ENCODE results near the gene C3orf62.

The C3orf62 gene

GRCh38 chr3:49276475-49277382, at the start of gene C3orf62:
Gene C3orf62 (minus strand): TSS chr3:49277232. CDS start chr3:49276872, 360 bp downstream.
- 0 out of 2 replicates have a peak within 1 kb of the TSS, but pooled peaks have one; percentile 40 for H3K9ac ChIP-seq (ENCODE audit: low read depth, low read length)
- H3K9me3 ChIP-seq (ENCODE audit: control insufficient read depth, insufficient read depth, low read length) = no peaks in the 10 kb centered on the region
- H3K36me3 ChIP-seq (ENCODE audit: control insufficient read depth, insufficient read depth, low read length) = peaks cover 22% of the 10 kb centered on the region
- no peak within 1 kb of the TSS for H3K27ac ChIP-seq (ENCODE audit: low read depth, low read length)
- no peaks in the 10 kb centered on the region for H3K4me1 ChIP-seq (ENCODE audit: control insufficient read depth, insufficient read depth, low read length)
- H3K4me3 ChIP-seq (ENCODE audit: low read depth, low read length) = peak within 1 kb of the TSS; percentile 48
- no peaks in the 10 kb centered on the region for H3K27me3 ChIP-seq (ENCODE audit: control insufficient read depth, insufficient read depth, low read length)

- H3K27me3 ChIP-seq (ENCODE audit: control insufficient read depth, insufficient read depth, low read length) = no peaks in the 10 kb centered on the region
- peaks cover 67% of the 10 kb centered on the region for H3K36me3 ChIP-seq (ENCODE audit: control insufficient read depth, insufficient read depth, low read length)
Observed at GRCh38 chr3:49324768-49325167, 47.7 kb upstream of the C3orf62 start.

GRCh38 chr3:49316696-49317457, 39.8 kb upstream of the C3orf62 start:
- no peak overlapping the region for H3K27ac ChIP-seq (ENCODE audit: low read depth, low read length)
- no peak overlapping the region for H3K4me3 ChIP-seq (ENCODE audit: low read depth, low read length)
- H3K9ac ChIP-seq (ENCODE audit: low read depth, low read length) = no peak overlapping the region
- no peaks in the 10 kb centered on the region for H3K27me3 ChIP-seq (ENCODE audit: control insufficient read depth, insufficient read depth, low read length)
- H3K36me3 ChIP-seq (ENCODE audit: control insufficient read depth, insufficient read depth, low read length) = peaks cover 35% of the 10 kb centered on the region
- H3K9me3 ChIP-seq (ENCODE audit: control insufficient read depth, insufficient read depth, low read length) = no peaks in the 10 kb centered on the region
- H3K4me1 ChIP-seq (ENCODE audit: control insufficient read depth, insufficient read depth, low read length) = no peaks in the 10 kb centered on the region

More at GRCh38 chr3:49324768-49325167, 47.7 kb upstream of the C3orf62 start:
- Histone ChIP-seq H3K27ac (ENCODE audit: low read depth, low read length) (no peak overlapping the region), H3K9ac (ENCODE audit: low read depth, low read length) (no peak overlapping the region), H3K9me3 (ENCODE audit: control insufficient read depth, insufficient read depth, low read length) (no peaks in the 10 kb centered on the region), H3K4me3 (ENCODE audit: low read depth, low read length) (no peak overlapping the region), H3K4me1 (ENCODE audit: control insufficient read depth, insufficient read depth, low read length) (no peaks in the 10 kb centered on the region)

GRCh38 chr3:49313896-49314688, 37.1 kb upstream of the C3orf62 start:
- no peak overlapping the region for H3K27ac ChIP-seq (ENCODE audit: low read depth, low read length)
- H3K27me3 ChIP-seq (ENCODE audit: control insufficient read depth, insufficient read depth, low read length) = no peaks in the 10 kb centered on the region
- H3K9me3 ChIP-seq (ENCODE audit: control insufficient read depth, insufficient read depth, low read length) = no peaks in the 10 kb centered on the region
- no peaks in the 10 kb centered on the region for H3K4me1 ChIP-seq (ENCODE audit: control insufficient read depth, insufficient read depth, low read length)
- H3K9ac ChIP-seq (ENCODE audit: low read depth, low read length) = no peak overlapping the region
- no peak overlapping the region for H3K4me3 ChIP-seq (ENCODE audit: low read depth, low read length)
- H3K36me3 ChIP-seq (ENCODE audit: control insufficient read depth, insufficient read depth, low read length) = peaks cover 38% of the 10 kb centered on the region

- Histone ChIP-seq H3K27me3 (ENCODE audit: control insufficient read depth, insufficient read depth, low read length) (no peaks in the 10 kb centered on the region), H3K36me3 (ENCODE audit: control insufficient read depth, insufficient read depth, low read length) (peaks cover 35% of the 10 kb centered on the region), H3K9ac (ENCODE audit: low read depth, low read length) (no peak overlapping the region), H3K27ac (ENCODE audit: low read depth, low read length) (no peak overlapping the region), H3K9me3 (ENCODE audit: control insufficient read depth, insufficient read depth, low read length) (no peaks in the 10 kb centered on the region), H3K4me3 (ENCODE audit: low read depth, low read length) (no peak overlapping the region), H3K4me1 (ENCODE audit: control insufficient read depth, insufficient read depth, low read length) (no peaks in the 10 kb centered on the region)
Observed at GRCh38 chr3:49311283-49311682, 34.3 kb upstream of the C3orf62 start.

GRCh38 chr3:49310677-49311076, 33.6 kb upstream of the C3orf62 start:
- Histone ChIP-seq H3K9ac (ENCODE audit: low read depth, low read length) (no peak overlapping the region), H3K27me3 (ENCODE audit: control insufficient read depth, insufficient read depth, low read length) (no peaks in the 10 kb centered on the region), H3K36me3 (ENCODE audit: control insufficient read depth, insufficient read depth, low read length) (peaks cover 40% of the 10 kb centered on the region), H3K9me3 (ENCODE audit: control insufficient read depth, insufficient read depth, low read length) (no peaks in the 10 kb centered on the region), H3K4me3 (ENCODE audit: low read depth, low read length) (no peak overlapping the region), H3K4me1 (ENCODE audit: control insufficient read depth, insufficient read depth, low read length) (no peaks in the 10 kb centered on the region), H3K27ac (ENCODE audit: low read depth, low read length) (no peak overlapping the region)

GRCh38 chr3:49305608-49306007, 28.6 kb upstream of the C3orf62 start:
- Histone ChIP-seq H3K27ac (ENCODE audit: low read depth, low read length) (no peak overlapping the region), H3K4me1 (ENCODE audit: control insufficient read depth, insufficient read depth, low read length) (no peaks in the 10 kb centered on the region), H3K27me3 (ENCODE audit: control insufficient read depth, insufficient read depth, low read length) (no peaks in the 10 kb centered on the region), H3K9me3 (ENCODE audit: control insufficient read depth, insufficient read depth, low read length) (no peaks in the 10 kb centered on the region), H3K9ac (ENCODE audit: low read depth, low read length) (no peak overlapping the region), H3K36me3 (ENCODE audit: control insufficient read depth, insufficient read depth, low read length) (peaks cover 51% of the 10 kb centered on the region), H3K4me3 (ENCODE audit: low read depth, low read length) (no peak overlapping the region)

GRCh38 chr3:49302613-49303012, 25.6 kb upstream of the C3orf62 start:
- no peaks in the 10 kb centered on the region for H3K27me3 ChIP-seq (ENCODE audit: control insufficient read depth, insufficient read depth, low read length)
- H3K27ac ChIP-seq (ENCODE audit: low read depth, low read length) = no peak overlapping the region
- H3K36me3 ChIP-seq (ENCODE audit: control insufficient read depth, insufficient read depth, low read length) = peaks cover 60% of the 10 kb centered on the region
- no peak overlapping the region for H3K9ac ChIP-seq (ENCODE audit: low read depth, low read length)
- H3K9me3 ChIP-seq (ENCODE audit: control insufficient read depth, insufficient read depth, low read length) = no peaks in the 10 kb centered on the region
- no peak overlapping the region for H3K4me3 ChIP-seq (ENCODE audit: low read depth, low read length)
- H3K4me1 ChIP-seq (ENCODE audit: control insufficient read depth, insufficient read depth, low read length) = no peaks in the 10 kb centered on the region

- Histone ChIP-seq H3K27me3 (ENCODE audit: control insufficient read depth, insufficient read depth, low read length) (no peaks in the 10 kb centered on the region), H3K36me3 (ENCODE audit: control insufficient read depth, insufficient read depth, low read length) (peaks cover 63% of the 10 kb centered on the region), H3K9me3 (ENCODE audit: control insufficient read depth, insufficient read depth, low read length) (no peaks in the 10 kb centered on the region), H3K27ac (ENCODE audit: low read depth, low read length) (no peak overlapping the region), H3K4me1 (ENCODE audit: control insufficient read depth, insufficient read depth, low read length) (no peaks in the 10 kb centered on the region), H3K9ac (ENCODE audit: low read depth, low read length) (no peak overlapping the region), H3K4me3 (ENCODE audit: low read depth, low read length) (no peak overlapping the region)
Observed at GRCh38 chr3:49300595-49300994, 23.6 kb upstream of the C3orf62 start.

- H3K36me3 ChIP-seq (ENCODE audit: control insufficient read depth, insufficient read depth, low read length) = peaks cover 74% of the 10 kb centered on the region
- no peaks in the 10 kb centered on the region for H3K4me1 ChIP-seq (ENCODE audit: control insufficient read depth, insufficient read depth, low read length)
- H3K4me3 ChIP-seq (ENCODE audit: low read depth, low read length) = no peak overlapping the region
- H3K27ac ChIP-seq (ENCODE audit: low read depth, low read length) = no peak overlapping the region
- no peak overlapping the region for H3K9ac ChIP-seq (ENCODE audit: low read depth, low read length)
- H3K9me3 ChIP-seq (ENCODE audit: control insufficient read depth, insufficient read depth, low read length) = no peaks in the 10 kb centered on the region
- H3K27me3 ChIP-seq (ENCODE audit: control insufficient read depth, insufficient read depth, low read length) = no peaks in the 10 kb centered on the region
Observed at GRCh38 chr3:49298511-49298910, 21.5 kb upstream of the C3orf62 start.

All from HUES48 (cell line).